GM18499 (cell line): Measurements from ENCODE around the gene POMC.
"Not testable (repeated sequence)": the region's sequence is repeated elsewhere in the genome, so short reads cannot be mapped to it uniquely, and the experiment has no call there.

ENCODE experiments used
- ATAC-seq: cut with Tn5 transposase; IDR thresholded peaks from one replicate; pipeline ENCODE4 v1.9.1; 2021; ENCODE audit warnings: moderate number of reproducible peaks; ENCODE audit not compliant: insufficient read depth, unreplicated experiment

Gene POMC

GRCh38 chr2:25177211-25177611, 8.8 kb upstream of the POMC start:
- no peak for ATAC-seq

- ATAC-seq = no peak
Observed at GRCh38 chr2:25176541-25177181, 8.3 kb upstream of the POMC start.

GRCh38 chr2:25176138-25176537, 7.8 kb upstream of the POMC start:
- no peak for ATAC-seq

- ATAC-seq = no peak
Observed at GRCh38 chr2:25174192-25174861, 5.9 kb upstream of the POMC start.

- no peak for ATAC-seq
Observed at GRCh38 chr2:25173719-25174118, 5.3 kb upstream of the POMC start.

GRCh38 chr2:25170888-25171287, 2.5 kb upstream of the POMC start:
- ATAC-seq = no peak

- no peak for ATAC-seq
Observed at GRCh38 chr2:25169073-25169470, 692 bp upstream of the POMC start.

- peak; percentile 67 for ATAC-seq
Observed at GRCh38 chr2:25165992-25166875, 2.1 kb downstream of the POMC start.

- ATAC-seq = no peak
Observed at GRCh38 chr2:25164561-25164960, 3.8 kb downstream of the POMC start.

- not testable (repeated sequence) for ATAC-seq
Observed at GRCh38 chr2:25162061-25162460, 6.3 kb downstream of the POMC start.

- ATAC-seq = no peak
Observed at GRCh38 chr2:25161055-25161781, 7.2 kb downstream of the POMC start.

GRCh38 chr2:25160376-25160775, 8.0 kb downstream of the POMC start:
- no peak for ATAC-seq

GRCh38 chr2:25159949-25160348, 8.4 kb downstream of the POMC start:
- no peak for ATAC-seq

GRCh38 chr2:25158096-25158852, 10.1 kb downstream of the POMC start:
- no peak for ATAC-seq

- ATAC-seq = no peak
Observed at GRCh38 chr2:25155401-25155800, 13.0 kb downstream of the POMC start.

- ATAC-seq = no peak
Observed at GRCh38 chr2:25151718-25152117, 16.7 kb downstream of the POMC start.

- ATAC-seq = not testable (repeated sequence)
Observed at GRCh38 chr2:25150993-25151392, 17.4 kb downstream of the POMC start.

- ATAC-seq = no peak
Observed at GRCh38 chr2:25149646-25150045, 18.7 kb downstream of the POMC start.

- no peak for ATAC-seq
Observed at GRCh38 chr2:25146896-25147295, 21.5 kb downstream of the POMC start.

- ATAC-seq = no peak
Observed at GRCh38 chr2:25145803-25146202, 22.6 kb downstream of the POMC start.
